Measurements from ENCODE around the gene SRGN. TPM values are rescaled to one million over a fixed set of nuclear protein-coding genes. Genes with fewer than 3 reads are reported as not detected.

Gene SRGN
- total RNA-seq, 1 donor: 474 TPM

DNA sequence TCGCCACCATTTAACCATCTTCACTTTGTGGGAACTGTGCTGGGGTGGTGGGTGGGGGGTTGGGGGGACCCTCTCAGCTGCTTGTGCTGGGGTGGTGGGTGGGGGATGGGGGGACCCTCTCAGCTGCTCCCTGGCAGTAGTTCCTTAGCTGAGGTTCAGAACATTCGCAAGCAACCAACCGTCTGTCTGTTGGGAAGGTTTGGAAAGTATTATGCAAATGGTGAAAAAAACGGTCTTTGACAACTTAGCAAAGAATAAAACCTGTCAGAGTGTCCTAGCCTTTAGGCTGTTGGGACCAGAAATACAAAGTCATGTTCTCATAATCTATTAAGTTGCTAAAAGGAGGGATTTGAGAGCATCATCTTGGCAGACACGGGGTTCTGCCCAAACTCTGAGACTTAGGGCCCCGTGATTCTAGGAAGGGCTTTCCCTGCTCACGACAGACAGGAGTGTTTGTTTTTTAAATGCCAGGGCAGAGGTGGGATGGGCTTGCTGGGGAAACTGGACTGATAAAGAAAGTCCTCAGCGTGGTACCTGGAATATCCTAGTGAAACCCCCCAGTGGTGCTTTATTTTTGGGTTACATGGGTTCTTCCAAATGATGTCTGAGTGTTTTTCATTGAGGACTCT, 14.1 kb upstream of the SRGN start:
- TF ChIP-seq, protein P1, sequence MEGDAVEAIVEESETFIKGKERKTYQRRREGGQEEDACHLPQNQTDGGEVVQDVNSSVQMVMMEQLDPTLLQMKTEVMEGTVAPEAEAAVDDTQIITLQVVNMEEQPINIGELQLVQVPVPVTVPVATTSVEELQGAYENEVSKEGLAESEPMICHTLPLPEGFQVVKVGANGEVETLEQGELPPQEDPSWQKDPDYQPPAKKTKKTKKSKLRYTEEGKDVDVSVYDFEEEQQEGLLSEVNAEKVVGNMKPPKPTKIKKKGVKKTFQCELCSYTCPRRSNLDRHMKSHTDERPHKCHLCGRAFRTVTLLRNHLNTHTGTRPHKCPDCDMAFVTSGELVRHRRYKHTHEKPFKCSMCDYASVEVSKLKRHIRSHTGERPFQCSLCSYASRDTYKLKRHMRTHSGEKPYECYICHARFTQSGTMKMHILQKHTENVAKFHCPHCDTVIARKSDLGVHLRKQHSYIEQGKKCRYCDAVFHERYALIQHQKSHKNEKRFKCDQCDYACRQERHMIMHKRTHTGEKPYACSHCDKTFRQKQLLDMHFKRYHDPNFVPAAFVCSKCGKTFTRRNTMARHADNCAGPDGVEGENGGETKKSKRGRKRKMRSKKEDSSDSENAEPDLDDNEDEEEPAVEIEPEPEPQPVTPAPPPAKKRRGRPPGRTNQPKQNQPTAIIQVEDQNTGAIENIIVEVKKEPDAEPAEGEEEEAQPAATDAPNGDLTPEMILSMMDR (IDR thresholded peaks at IDR 0.05; ENCODE audit: extremely low read depth, low read depth, low read length): no peak
- peak; percentile 81 for DNase-seq (ENCODE audit: insufficient read length, low spot score, missing footprints)
- Histone ChIP-seq H3K4me3 (ENCODE audit: insufficient read depth, low read length) (no peak overlapping the region), H4K20me1 (ENCODE audit: insufficient read depth, low read length) (no peaks in the 10 kb centered on the region), H2AFZ (ENCODE audit: low read length) (peak overlapping the region; percentile 35), H3K27ac (ENCODE audit: low read depth, low read length) (no peak overlapping the region), H3K27me3 (ENCODE audit: insufficient read depth, low read length) (no peaks in the 10 kb centered on the region), H3K79me2 (ENCODE audit: insufficient read depth, low read length) (no peaks in the 10 kb centered on the region), H3K4me2 (ENCODE audit: insufficient read depth, low read length) (no peak overlapping the region), H3K36me3 (ENCODE audit: insufficient read depth, low read length) (no peaks in the 10 kb centered on the region), H3K9me3 (ENCODE audit: low read depth, low read length) (no peaks in the 10 kb centered on the region), H3K4me1 (ENCODE audit: insufficient read depth, low read length) (peaks cover 4% of the 10 kb centered on the region)

DNA sequence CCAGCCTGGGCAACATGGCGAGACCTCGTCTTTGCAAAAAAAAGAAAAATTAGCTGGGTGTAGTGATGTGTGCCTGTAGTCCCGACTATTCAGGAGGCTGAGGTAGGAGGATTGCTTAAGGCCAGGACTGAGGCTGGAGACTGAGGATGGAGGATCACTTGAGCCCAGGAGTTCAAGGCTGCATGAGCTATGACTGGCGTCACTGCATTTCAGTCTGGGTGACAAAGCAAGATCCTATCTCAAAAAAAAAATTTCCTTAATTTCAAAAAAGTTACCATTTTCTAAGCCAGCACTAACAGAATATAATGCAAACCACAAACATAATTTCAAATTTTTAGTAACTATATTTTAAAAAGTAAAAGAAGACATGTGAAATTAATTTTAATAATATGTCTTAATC, 13.4 kb upstream of the SRGN start:
- DNase-seq (ENCODE audit: insufficient read length, low spot score, missing footprints): no peak
- no peak overlapping the region for H2AFZ ChIP-seq (ENCODE audit: low read length)
- H3K36me3 ChIP-seq (ENCODE audit: insufficient read depth, low read length): no peaks in the 10 kb centered on the region
- no peaks in the 10 kb centered on the region for H3K9me3 ChIP-seq (ENCODE audit: low read depth, low read length)
- peaks cover 4% of the 10 kb centered on the region for H3K4me1 ChIP-seq (ENCODE audit: insufficient read depth, low read length)
- H3K27ac ChIP-seq (ENCODE audit: low read depth, low read length): no peak overlapping the region
- H3K4me2 ChIP-seq (ENCODE audit: insufficient read depth, low read length): no peak overlapping the region
- H3K27me3 ChIP-seq (ENCODE audit: insufficient read depth, low read length): no peaks in the 10 kb centered on the region
- H4K20me1 ChIP-seq (ENCODE audit: insufficient read depth, low read length): no peaks in the 10 kb centered on the region
- TF ChIP-seq, protein P1 (IDR thresholded peaks at IDR 0.05; ENCODE audit: extremely low read depth, low read depth, low read length): no peak
- no peak overlapping the region for H3K4me3 ChIP-seq (ENCODE audit: insufficient read depth, low read length)
- H3K79me2 ChIP-seq (ENCODE audit: insufficient read depth, low read length): no peaks in the 10 kb centered on the region

DNA sequence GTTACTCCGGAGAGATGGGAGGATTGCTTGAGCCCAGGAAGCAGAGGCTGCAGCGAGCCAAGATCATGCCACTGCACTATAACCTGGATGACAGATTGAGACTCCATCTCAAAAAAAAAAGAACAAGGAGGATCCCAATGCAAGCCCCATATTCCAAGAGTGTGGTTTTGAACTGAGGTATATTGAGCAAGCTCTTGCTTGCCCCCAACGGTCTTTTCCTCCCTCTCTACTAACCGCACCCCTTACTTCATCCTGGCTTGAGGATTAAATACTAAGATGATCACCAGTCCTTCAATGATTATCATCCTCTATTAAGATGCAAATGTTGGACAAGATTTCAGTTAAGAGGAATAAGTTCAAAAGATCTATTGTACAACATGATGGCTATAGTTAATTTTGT, 12.5 kb upstream of the SRGN start:
- Histone ChIP-seq H3K9me3 (ENCODE audit: low read depth, low read length) (no peaks in the 10 kb centered on the region), H3K27ac (ENCODE audit: low read depth, low read length) (no peak overlapping the region), H3K79me2 (ENCODE audit: insufficient read depth, low read length) (no peaks in the 10 kb centered on the region), H4K20me1 (ENCODE audit: insufficient read depth, low read length) (no peaks in the 10 kb centered on the region), H3K4me1 (ENCODE audit: insufficient read depth, low read length) (peaks cover 3% of the 10 kb centered on the region), H3K4me2 (ENCODE audit: insufficient read depth, low read length) (no peak overlapping the region), H3K4me3 (ENCODE audit: insufficient read depth, low read length) (no peak overlapping the region), H3K36me3 (ENCODE audit: insufficient read depth, low read length) (no peaks in the 10 kb centered on the region), H3K27me3 (ENCODE audit: insufficient read depth, low read length) (no peaks in the 10 kb centered on the region), H2AFZ (ENCODE audit: low read length) (no peak overlapping the region)
- DNase-seq (ENCODE audit: insufficient read length, low spot score, missing footprints): no peak
- TF ChIP-seq, protein P1 (IDR thresholded peaks at IDR 0.05; ENCODE audit: extremely low read depth, low read depth, low read length): no peak

DNA sequence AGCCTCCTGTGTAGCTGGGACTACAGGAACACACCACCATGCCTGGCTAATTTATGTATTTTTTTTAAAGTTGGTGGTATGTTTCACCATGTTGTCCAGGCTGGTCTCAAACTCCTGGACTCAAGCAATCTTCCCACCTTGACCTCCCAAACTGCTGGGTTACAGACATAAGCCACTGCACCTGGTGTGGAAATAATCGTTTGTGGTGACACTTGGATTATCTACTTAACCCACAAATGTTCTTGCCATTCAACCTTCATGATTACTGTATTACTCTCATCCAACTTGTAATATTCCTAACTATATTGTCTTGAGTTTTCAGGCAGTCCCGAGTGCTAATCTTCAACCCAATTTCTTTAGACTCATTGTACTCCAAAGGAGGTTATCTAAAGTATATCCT, 9.6 kb upstream of the SRGN start:
- no peaks in the 10 kb centered on the region for H4K20me1 ChIP-seq (ENCODE audit: insufficient read depth, low read length)
- DNase-seq (ENCODE audit: insufficient read length, low spot score, missing footprints): no peak
- no peaks in the 10 kb centered on the region for H3K9me3 ChIP-seq (ENCODE audit: low read depth, low read length)
- H3K36me3 ChIP-seq (ENCODE audit: insufficient read depth, low read length): no peaks in the 10 kb centered on the region
- H3K4me1 ChIP-seq (ENCODE audit: insufficient read depth, low read length): no peaks in the 10 kb centered on the region
- H2AFZ ChIP-seq (ENCODE audit: low read length): no peak overlapping the region
- no peak overlapping the region for H3K27ac ChIP-seq (ENCODE audit: low read depth, low read length)
- H3K4me3 ChIP-seq (ENCODE audit: insufficient read depth, low read length): no peak overlapping the region
- no peak overlapping the region for H3K4me2 ChIP-seq (ENCODE audit: insufficient read depth, low read length)
- TF ChIP-seq, protein P1 (IDR thresholded peaks at IDR 0.05; ENCODE audit: extremely low read depth, low read depth, low read length): no peak
- H3K79me2 ChIP-seq (ENCODE audit: insufficient read depth, low read length): no peaks in the 10 kb centered on the region
- no peaks in the 10 kb centered on the region for H3K27me3 ChIP-seq (ENCODE audit: insufficient read depth, low read length)
